ENCODE measurements around the gene ZCCHC2.

DNA sequence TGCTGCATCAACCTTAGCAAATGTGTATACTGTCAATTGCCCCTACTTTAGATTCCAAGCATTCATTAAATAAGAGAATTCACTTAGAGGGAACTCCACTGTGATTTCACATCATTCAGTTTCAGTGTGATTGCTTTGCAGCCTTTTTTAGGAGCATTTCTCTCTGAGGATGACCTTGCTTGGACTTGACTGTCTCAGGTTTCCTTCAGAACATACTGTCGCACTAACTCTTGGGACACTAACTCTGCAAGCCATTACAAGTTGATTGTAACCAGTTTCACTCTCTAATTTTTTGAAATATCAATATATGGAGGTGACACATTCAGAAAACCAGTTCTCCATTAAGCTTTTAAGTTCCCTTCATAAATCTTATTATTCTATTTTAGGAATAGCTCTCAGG, 6.6 kb upstream of the ZCCHC2 start:
- TF ChIP-seq POLR2A (IDR thresholded peaks at IDR 0.05): no peak
- TF ChIP-seq, protein P1, sequence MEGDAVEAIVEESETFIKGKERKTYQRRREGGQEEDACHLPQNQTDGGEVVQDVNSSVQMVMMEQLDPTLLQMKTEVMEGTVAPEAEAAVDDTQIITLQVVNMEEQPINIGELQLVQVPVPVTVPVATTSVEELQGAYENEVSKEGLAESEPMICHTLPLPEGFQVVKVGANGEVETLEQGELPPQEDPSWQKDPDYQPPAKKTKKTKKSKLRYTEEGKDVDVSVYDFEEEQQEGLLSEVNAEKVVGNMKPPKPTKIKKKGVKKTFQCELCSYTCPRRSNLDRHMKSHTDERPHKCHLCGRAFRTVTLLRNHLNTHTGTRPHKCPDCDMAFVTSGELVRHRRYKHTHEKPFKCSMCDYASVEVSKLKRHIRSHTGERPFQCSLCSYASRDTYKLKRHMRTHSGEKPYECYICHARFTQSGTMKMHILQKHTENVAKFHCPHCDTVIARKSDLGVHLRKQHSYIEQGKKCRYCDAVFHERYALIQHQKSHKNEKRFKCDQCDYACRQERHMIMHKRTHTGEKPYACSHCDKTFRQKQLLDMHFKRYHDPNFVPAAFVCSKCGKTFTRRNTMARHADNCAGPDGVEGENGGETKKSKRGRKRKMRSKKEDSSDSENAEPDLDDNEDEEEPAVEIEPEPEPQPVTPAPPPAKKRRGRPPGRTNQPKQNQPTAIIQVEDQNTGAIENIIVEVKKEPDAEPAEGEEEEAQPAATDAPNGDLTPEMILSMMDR (IDR thresholded peaks at IDR 0.05): no peak
